Osteoblast (primary cell): Measurements from ENCODE around the gene DUSP7. TPM values are rescaled to one million over a fixed set of nuclear protein-coding genes. Genes with fewer than 3 reads are reported as not detected.

Experiments used
- DNase-seq: peaks from one replicate; pipeline ENCODE4 v3.0.0; 2011; ENCODE audit warnings: low spot score, mixed read lengths; ENCODE audit not compliant: insufficient read length; ENCODE audit errors: missing footprints
- H2AFZ ChIP-seq: 2 replicates; pipeline ENCODE4 v1.6.0; 2011; ENCODE audit warnings: mild to moderate bottlenecking, low read length
- H3K27ac ChIP-seq: 2 replicates; pipeline ENCODE4 v1.5.1; 2011; ENCODE audit warnings: mild to moderate bottlenecking, low read depth, low read length, moderate library complexity
- H3K27me3 ChIP-seq: 2 replicates; pipeline ENCODE4 v1.6.0; 2012; ENCODE audit warnings: mild to moderate bottlenecking, control low read depth, inconsistent platforms, low read length, moderate library complexity; ENCODE audit not compliant: insufficient read depth
- H3K36me3 ChIP-seq: 2 replicates; pipeline ENCODE4 v1.5.1; 2011; ENCODE audit warnings: mild to moderate bottlenecking, low read length, control low read depth, moderate library complexity; ENCODE audit not compliant: insufficient read depth
- H3K4me1 ChIP-seq: 2 replicates; pipeline ENCODE4 v1.5.1; 2011; ENCODE audit warnings: mild to moderate bottlenecking, low read length, control low read depth, moderate library complexity; ENCODE audit not compliant: insufficient read depth
- H3K4me2 ChIP-seq: 2 replicates; pipeline ENCODE4 v1.6.0; 2011; ENCODE audit warnings: mild to moderate bottlenecking, low read length; ENCODE audit not compliant: insufficient read depth
- H3K4me3 ChIP-seq: fragments of 200-600 bp; sonication (generic); 3 replicates; pipeline ENCODE4 v1.5.1; 2012; ENCODE audit warnings: mild to moderate bottlenecking, low read length, inconsistent platforms; ENCODE audit not compliant: insufficient read depth
- H3K79me2 ChIP-seq: 2 replicates; pipeline ENCODE4 v1.6.0; 2012; ENCODE audit warnings: mild to moderate bottlenecking, low read length, control low read depth, inconsistent platforms; ENCODE audit not compliant: insufficient read depth
- H3K9me3 ChIP-seq: 2 replicates; pipeline ENCODE4 v1.5.1; 2011; ENCODE audit warnings: low read depth, low read length, control low read depth
- H4K20me1 ChIP-seq: 2 replicates; pipeline ENCODE4 v1.6.0; 2012; ENCODE audit warnings: mild to moderate bottlenecking, low read length, control low read depth; ENCODE audit not compliant: insufficient read depth
- CTCF ChIP-seq: IDR thresholded peaks from 2 replicates; pipeline ENCODE4 v1.5.1; 2011; ENCODE audit warnings: mild to moderate bottlenecking, low read depth, low read length, moderate library complexity; ENCODE audit errors: extremely low read depth
- total RNA-seq: library from RNA; depleted of rRNA; stranded (reverse); fragments of >200 nt; gene quantifications from 2 replicates; pipeline ENCODE4 v1.2.3, GENCODE V29; 2012

DUSP7 gene
- total RNA-seq, 1 donor, result 12.7 TPM

- no peaks in the 10 kb centered on the region for H3K9me3 ChIP-seq
- H3K4me2 ChIP-seq, result no peak overlapping the region
- no peak overlapping the region for H3K27ac ChIP-seq
- no peaks in the 10 kb centered on the region for H4K20me1 ChIP-seq
- no peak overlapping the region for H2AFZ ChIP-seq
- no peak for TF ChIP-seq CTCF
- no peak for DNase-seq
- no peaks in the 10 kb centered on the region for H3K27me3 ChIP-seq
- H3K79me2 ChIP-seq, result no peaks in the 10 kb centered on the region
- H3K4me3 ChIP-seq, result no peak overlapping the region
- H3K4me1 ChIP-seq, result peaks cover 13% of the 10 kb centered on the region
- H3K36me3 ChIP-seq, result no peaks in the 10 kb centered on the region
Measured at GRCh38 chr3:52067046-52067445, 10.7 kb upstream of the DUSP7 start.

GRCh38 chr3:52065264-52065756, 8.9 kb upstream of the DUSP7 start:
- peaks cover 5% of the 10 kb centered on the region for H3K4me1 ChIP-seq

GRCh38 chr3:52064561-52064960, 8.2 kb upstream of the DUSP7 start:
- no peaks in the 10 kb centered on the region for H3K27me3 ChIP-seq
- no peaks in the 10 kb centered on the region for H3K9me3 ChIP-seq

More at GRCh38 chr3:52065264-52065756, 8.9 kb upstream of the DUSP7 start:
- Histone ChIP-seq H3K4me3 (no peak overlapping the region), H3K9me3 (no peaks in the 10 kb centered on the region), H3K27me3 (no peaks in the 10 kb centered on the region), H3K4me2 (no peak overlapping the region), H2AFZ (no peak overlapping the region), H3K79me2 (no peaks in the 10 kb centered on the region), H3K27ac (no peak overlapping the region), H4K20me1 (no peaks in the 10 kb centered on the region), H3K36me3 (no peaks in the 10 kb centered on the region)
- no peak for DNase-seq
- TF ChIP-seq CTCF, result no peak

More at GRCh38 chr3:52064561-52064960, 8.2 kb upstream of the DUSP7 start:
- no peak overlapping the region for H3K4me3 ChIP-seq
- TF ChIP-seq CTCF, result no peak
- no peaks in the 10 kb centered on the region for H3K79me2 ChIP-seq
- H3K4me2 ChIP-seq, result no peak overlapping the region
- H3K36me3 ChIP-seq, result no peaks in the 10 kb centered on the region
- peaks cover 5% of the 10 kb centered on the region for H3K4me1 ChIP-seq
- no peak overlapping the region for H3K27ac ChIP-seq
- H4K20me1 ChIP-seq, result no peaks in the 10 kb centered on the region
- no peak overlapping the region for H2AFZ ChIP-seq
- peak; percentile 91 for DNase-seq
